IMR-90 (cell line): ENCODE measurements around the gene ACOXL. TPM values are rescaled to one million over a fixed set of nuclear protein-coding genes. Genes with fewer than 3 reads are reported as not detected.

Source experiments
- ATAC-seq: fragments of 200-7000 bp; cut with Tn5 transposase; 2 replicates; pipeline ENCODE4 v1.9.1; 2020; ENCODE audit warnings: low read depth, mild to moderate bottlenecking, moderate library complexity
- BruUV-seq: library from RNA; stranded (reverse); fragments of 400-500 nt; replicated peaks from 2 replicates; lab custom pipeline; 2021; lab: Mats Ljungman, UMichigan
- CTCF ChIA-PET: fragments of 300-600 bp; formaldehyde crosslinking; extraction: SDS; loops from one replicate; lab custom pipeline; 2021; ENCODE audit warnings: antibody characterized with exemption; lab: Yijun Ruan, JAX
- POLR2A ChIA-PET: fragments of 300-600 bp; sonication (Branson Sonifier 250); formaldehyde crosslinking; loops from one replicate; lab custom pipeline; 2022; ENCODE audit warnings: antibody characterized with exemption; ENCODE audit not compliant: unreplicated experiment; lab: Charles Lee
- DNase-seq: peaks from one replicate; pipeline ENCODE4 v3.0.0; 2013
- H2AFZ ChIP-seq: replicated peaks from 2 replicates; pipeline ENCODE3; 2013; ENCODE audit warnings: low read length, mild to moderate bottlenecking; ENCODE audit not compliant: poor library complexity
- H2AK5ac ChIP-seq: 2 replicates; pipeline ENCODE4 v1.6.1; 2013; ENCODE audit warnings: low read depth, low read length, inconsistent platforms
- H2AK9ac ChIP-seq: replicated peaks from 2 replicates; pipeline ENCODE3; 2013; ENCODE audit warnings: mild to moderate bottlenecking, low read depth, low read length, moderate library complexity; ENCODE audit not compliant: poor library complexity
- H2BK120ac ChIP-seq: 2 replicates; pipeline ENCODE4 v1.6.1; 2013; ENCODE audit warnings: low read depth, low read length, inconsistent platforms
- H2BK15ac ChIP-seq: 3 replicates; pipeline ENCODE4 v1.6.1; 2013; ENCODE audit warnings: low read depth, low read length, inconsistent platforms
- H2BK20ac ChIP-seq: 2 replicates; pipeline ENCODE4 v1.6.1; 2013; ENCODE audit warnings: low read depth, mild to moderate bottlenecking, inconsistent platforms, low read length, moderate library complexity
- H2BK5ac ChIP-seq: 2 replicates; pipeline ENCODE4 v1.6.1; 2013; ENCODE audit warnings: mild to moderate bottlenecking, low read depth, low read length, inconsistent platforms; ENCODE audit not compliant: poor library complexity, severe bottlenecking
- H3K14ac ChIP-seq: replicated peaks from 2 replicates; pipeline ENCODE4 v1.6.1; 2013; ENCODE audit warnings: low read depth, low read length, inconsistent platforms
- H3K18ac ChIP-seq: 2 replicates; pipeline ENCODE4 v1.6.1; 2013; ENCODE audit warnings: low read depth, low read length, control low read depth
- H3K23ac ChIP-seq: 2 replicates; pipeline ENCODE4 v1.6.1; 2013; ENCODE audit warnings: low read depth, low read length, inconsistent platforms
- H3K27ac ChIP-seq: 2 replicates; pipeline ENCODE4 v1.5.1; 2013; ENCODE audit warnings: mild to moderate bottlenecking, control low read depth, low read length; ENCODE audit not compliant: insufficient read depth
- H3K27me3 ChIP-seq: 2 replicates; pipeline ENCODE4 v1.6.1; 2013; ENCODE audit warnings: low read length; ENCODE audit not compliant: control insufficient read depth, insufficient read depth
- H3K36me3 ChIP-seq: 2 replicates; pipeline ENCODE4 v1.6.1; 2013; ENCODE audit warnings: low read length, mixed read lengths; ENCODE audit not compliant: control insufficient read depth, insufficient read depth
- H3K4ac ChIP-seq: 2 replicates; pipeline ENCODE4 v1.6.1; 2013; ENCODE audit warnings: low read depth, low read length, inconsistent platforms
- H3K4me1 ChIP-seq: 2 replicates; pipeline ENCODE4 v1.6.1; 2013; ENCODE audit warnings: low read length, mixed read lengths; ENCODE audit not compliant: control insufficient read depth, insufficient read depth
- H3K4me2 ChIP-seq: 2 replicates; pipeline ENCODE4 v1.6.1; 2013; ENCODE audit warnings: low read depth, mild to moderate bottlenecking, control low read depth, low read length, moderate library complexity
- H3K4me3 ChIP-seq: 2 replicates; pipeline ENCODE4 v1.5.1; 2013; ENCODE audit warnings: low read depth, mild to moderate bottlenecking, control low read depth, low read length, moderate library complexity; ENCODE audit not compliant: insufficient read depth
- H3K56ac ChIP-seq: 2 replicates; pipeline ENCODE4 v1.6.1; 2013; ENCODE audit warnings: low read length, inconsistent platforms; ENCODE audit not compliant: insufficient read depth; ENCODE audit errors: extremely low read depth
- H3K79me1 ChIP-seq, 2 experiments: 2 replicates each; pipeline ENCODE4 v1.6.1; 2013; ENCODE audit warnings: low read length in 2 of 2, inconsistent platforms in 1 of 2, low read depth in 1 of 2
- H3K9ac ChIP-seq: 2 replicates; pipeline ENCODE4 v1.6.1; 2013; ENCODE audit warnings: low read depth, low read length, control low read depth
- H3K9me1 ChIP-seq: 2 replicates; pipeline ENCODE4 v1.6.1; 2013; ENCODE audit warnings: low read length, inconsistent platforms; ENCODE audit not compliant: insufficient read depth
- H3K9me3 ChIP-seq: 2 replicates; pipeline ENCODE4 v1.6.1; 2013; ENCODE audit warnings: low read length; ENCODE audit not compliant: control insufficient read depth, insufficient read depth
- H4K20me1 ChIP-seq: 2 replicates; pipeline ENCODE4 v1.6.1; 2013; ENCODE audit warnings: low read length, inconsistent platforms; ENCODE audit not compliant: insufficient read depth
- H4K5ac ChIP-seq: 2 replicates; pipeline ENCODE4 v1.6.1; 2013; ENCODE audit warnings: mild to moderate bottlenecking, low read depth, low read length, control low read depth
- H4K8ac ChIP-seq, 2 experiments: 2 replicates each; pipeline ENCODE4 v1.6.1; 2013; ENCODE audit warnings: low read depth in 2 of 2, low read length in 2 of 2, control low read depth in 1 of 2, inconsistent platforms in 1 of 2
- H4K91ac ChIP-seq: 2 replicates; pipeline ENCODE4 v1.6.1; 2013; ENCODE audit warnings: low read depth, low read length, inconsistent platforms; ENCODE audit not compliant: insufficient read depth
- BHLHE40 ChIP-seq: fragments of 150-350 bp; IDR thresholded peaks from 2 replicates; pipeline ENCODE4 v1.6.1; 2016; ENCODE audit warnings: mild to moderate bottlenecking, low read depth, low read length
- CEBPB ChIP-seq: IDR thresholded peaks from 2 replicates; pipeline ENCODE4 v1.6.1; 2012; ENCODE audit warnings: low read depth, low read length, improper control_type of control experiment
- CHD1 ChIP-seq: IDR thresholded peaks from 2 replicates; pipeline ENCODE4 v1.6.1; 2012; ENCODE audit warnings: low read depth, low read length, improper control_type of control experiment
- ELK1 ChIP-seq: fragments of 150-350 bp; IDR thresholded peaks from 2 replicates; pipeline ENCODE4 v1.6.1; 2016; ENCODE audit warnings: low read depth, mild to moderate bottlenecking, low read length, moderate library complexity, borderline replicate concordance
- FOS ChIP-seq: fragments of 150-350 bp; IDR thresholded peaks from 2 replicates; pipeline ENCODE4 v1.6.1; 2016; ENCODE audit warnings: low read depth, low read length
- MAZ ChIP-seq: IDR thresholded peaks from 2 replicates; pipeline ENCODE4 v1.6.1; 2012; ENCODE audit warnings: low read depth, mild to moderate bottlenecking, low read length, improper control_type of control experiment, moderate library complexity, borderline replicate concordance
- POLR2A ChIP-seq: IDR thresholded peaks from 2 replicates; pipeline ENCODE4 v1.6.1; 2012; ENCODE audit warnings: mild to moderate bottlenecking, low read depth, low read length
- RAD21 ChIP-seq: IDR thresholded peaks from 2 replicates; pipeline ENCODE4 v1.6.1; 2012; ENCODE audit warnings: low read length, improper control_type of control experiment
- RFX5 ChIP-seq: IDR thresholded peaks from 2 replicates; pipeline ENCODE4 v1.8.0; 2012; ENCODE audit warnings: low read depth, mild to moderate bottlenecking, low read length, moderate library complexity
- USF2 ChIP-seq: fragments of 150-350 bp; IDR thresholded peaks from 2 replicates; pipeline ENCODE4 v1.6.1; 2017; ENCODE audit warnings: mild to moderate bottlenecking, antibody characterized with exemption, low read length, low read depth
- WGBS, 2 experiments: methylation state at CpG; one replicate each; pipeline versions ENCODE4 v1.1.5 to v1.1.7; 2013; ENCODE audit warnings: missing lambda C conversion rate in 2 of 2; ENCODE audit not compliant: insufficient read length in 1 of 2; ENCODE audit errors: extremely low coverage in 2 of 2; 5-methylcytosine and 5-hydroxymethylcytosine counted together
- dilution Hi-C: fragments of 300-500 bp; cut with HindIII; formaldehyde crosslinking; loops from one replicate; pipeline ENCODE4 v1.14.3; 2018; ENCODE audit warnings: low sequenced_read_pairs; ENCODE audit not compliant: unreplicated experiment
- in situ Hi-C: fragments of 300-500 bp; cut with MboI; formaldehyde crosslinking; loops from 3 replicates; pipeline ENCODE4 v1.14.3; 2019; ENCODE audit warnings: low sequenced_read_pairs, inconsistent platforms, mixed read lengths
- intact Hi-C: fragments of 100-400 bp; cut with micrococcal nuclease; formaldehyde crosslinking; loops from 2 replicates; pipeline ENCODE4 v1.10.0; 2022
- polyA plus RNA-seq, 3 experiments: library from polyadenylated mRNA; depleted of rRNA; stranded (reverse); fragments of >200 nt; gene quantifications; 2 replicates each; pipeline ENCODE4 v1.2.3, GENCODE V29; 2012; ENCODE audit warnings: low replicate concordance in 1 of 3
- total RNA-seq: library from RNA; depleted of rRNA; stranded (reverse); fragments of >200 nt; gene quantifications from 2 replicates; pipeline ENCODE4 v1.2.3, GENCODE V29; 2012
- TF ChIP-seq, protein P1 (sequence below): conservative IDR thresholded peaks from 2 replicates; pipeline ENCODE4 v1.5.1; 2012; ENCODE audit warnings: mild to moderate bottlenecking, low read depth, low read length, improper control_type of control experiment

Gene ACOXL
- total and polyA plus RNA-seq, 2 of the 4 experiments (the other 2 are of a cell fraction): not detected

DNA sequence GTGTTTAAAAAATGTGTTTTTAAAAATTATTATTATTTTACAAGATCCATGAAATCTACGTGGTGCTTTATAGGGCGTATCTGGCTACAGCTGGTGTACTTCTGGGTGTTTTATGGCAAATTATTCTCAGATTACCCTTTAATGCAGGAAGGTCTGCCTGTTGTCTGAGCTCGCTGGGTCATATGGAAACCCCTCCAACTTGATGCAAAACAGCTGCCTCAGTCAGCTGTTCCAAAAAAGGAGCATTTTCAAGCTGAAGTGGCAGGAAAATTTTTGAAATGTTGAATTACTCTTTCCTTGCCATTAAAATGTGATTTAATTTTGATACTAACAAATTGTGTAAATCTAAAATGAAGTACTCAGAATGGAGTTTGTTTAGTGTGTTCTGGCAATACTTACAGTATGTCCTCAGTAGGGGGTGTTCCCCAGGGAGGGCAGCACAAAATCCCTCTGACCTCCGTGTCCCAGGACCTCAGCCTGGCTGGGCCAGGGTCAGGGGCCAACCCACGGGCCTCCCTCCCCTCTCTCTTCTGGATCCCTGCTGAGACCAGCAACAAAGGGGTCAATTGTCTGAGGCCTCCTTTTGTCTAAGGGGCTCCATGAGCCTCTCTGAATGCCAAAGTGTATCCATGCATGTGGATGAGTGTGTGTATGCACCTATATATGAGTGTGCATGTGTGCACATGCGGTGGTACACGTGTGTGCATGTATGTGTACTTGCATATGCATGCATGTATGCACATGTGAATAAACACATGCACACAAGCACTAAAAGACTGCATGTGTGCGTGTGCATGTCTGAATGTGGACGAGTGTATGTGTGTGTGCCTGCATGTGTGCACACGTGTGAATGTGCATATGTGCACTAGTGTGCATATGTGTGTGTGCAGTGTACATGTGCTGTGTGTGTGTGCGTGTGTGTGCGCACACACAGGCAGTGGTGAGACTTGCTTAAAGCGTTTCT, 105.4 kb downstream of the ACOXL start (continued):
- TF ChIP-seq POLR2A: no peak

- Histone ChIP-seq H3K4me1 (no peaks in the 10 kb centered on the region), H4K5ac (no peak overlapping the region), H3K9me3 (no peaks in the 10 kb centered on the region), H3K18ac (no peak overlapping the region), H2BK15ac (no peak overlapping the region), H4K8ac (no peak overlapping the region), H3K23ac (no peak overlapping the region), H2BK20ac (no peak overlapping the region), H4K91ac (no peak overlapping the region), H2BK5ac (no peak overlapping the region), H3K14ac (no peak overlapping the region), H2BK120ac (no peak overlapping the region), H3K9me1 (0 out of 2 replicates have a peak, but pooled peaks cover 3% of the 10 kb centered on the region), H3K4me3 (no peak overlapping the region), H3K4ac (no peak overlapping the region), H3K56ac (no peak overlapping the region), H3K9ac (no peak overlapping the region), H3K27me3 (peaks cover 27% of the 10 kb centered on the region), H3K27ac (no peak overlapping the region), H3K79me1 (no peaks in the 10 kb centered on the region), H2AK5ac (no peak overlapping the region), H2AK9ac (no peak overlapping the region), H2AFZ (no peak overlapping the region), H3K4me2 (no peak overlapping the region), H4K20me1 (no peaks in the 10 kb centered on the region), H3K36me3 (no peaks in the 10 kb centered on the region)
- DNase-seq (no peak), ATAC-seq (no peak)
- dilution Hi-C loops: no loop called here
- CTCF ChIA-PET: no interaction called here
- in situ Hi-C loops: no loop called here
- BruUV-seq: no TSS peak
- POLR2A ChIA-PET: no interaction called here
- 0% methylated on average over 1 of the region's 5 CpGs; no CpG with 5 or more reads in 1 of the 2 experiments for WGBS, 2 experiments
- intact Hi-C loops: no loop called here
- TF ChIP-seq, protein P1, sequence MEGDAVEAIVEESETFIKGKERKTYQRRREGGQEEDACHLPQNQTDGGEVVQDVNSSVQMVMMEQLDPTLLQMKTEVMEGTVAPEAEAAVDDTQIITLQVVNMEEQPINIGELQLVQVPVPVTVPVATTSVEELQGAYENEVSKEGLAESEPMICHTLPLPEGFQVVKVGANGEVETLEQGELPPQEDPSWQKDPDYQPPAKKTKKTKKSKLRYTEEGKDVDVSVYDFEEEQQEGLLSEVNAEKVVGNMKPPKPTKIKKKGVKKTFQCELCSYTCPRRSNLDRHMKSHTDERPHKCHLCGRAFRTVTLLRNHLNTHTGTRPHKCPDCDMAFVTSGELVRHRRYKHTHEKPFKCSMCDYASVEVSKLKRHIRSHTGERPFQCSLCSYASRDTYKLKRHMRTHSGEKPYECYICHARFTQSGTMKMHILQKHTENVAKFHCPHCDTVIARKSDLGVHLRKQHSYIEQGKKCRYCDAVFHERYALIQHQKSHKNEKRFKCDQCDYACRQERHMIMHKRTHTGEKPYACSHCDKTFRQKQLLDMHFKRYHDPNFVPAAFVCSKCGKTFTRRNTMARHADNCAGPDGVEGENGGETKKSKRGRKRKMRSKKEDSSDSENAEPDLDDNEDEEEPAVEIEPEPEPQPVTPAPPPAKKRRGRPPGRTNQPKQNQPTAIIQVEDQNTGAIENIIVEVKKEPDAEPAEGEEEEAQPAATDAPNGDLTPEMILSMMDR: no peak
- TF ChIP-seq USF2: no peak
- no peak for TF ChIP-seq MAZ
- TF ChIP-seq CHD1: no peak
- no peak for TF ChIP-seq RFX5
- no peak for TF ChIP-seq POLR2A
- TF ChIP-seq RAD21: no peak
- no peak for TF ChIP-seq CEBPB
- no peak for TF ChIP-seq BHLHE40
- TF ChIP-seq ELK1: no peak
- TF ChIP-seq FOS: no peak
These were observed 106.4 kb downstream of the ACOXL start for GRCh38 chr2:110838657-110839384.
